HCT116 (cell line): ENCODE measurements around the gene BRAT1. TPM values are rescaled to one million over a fixed set of nuclear protein-coding genes. Genes with fewer than 3 reads are reported as not detected.

Source experiments
- ATAC-seq: fragments of 200-7000 bp; cut with Tn5 transposase; 2 replicates; pipeline ENCODE4 v1.9.1; 2020; ENCODE audit warnings: mild to moderate bottlenecking, moderate library complexity
- BruUV-seq: library from RNA; stranded (reverse); fragments of 400-500 nt; replicated peaks from 2 replicates; lab custom pipeline; 2021; lab: Mats Ljungman, UMichigan
- CTCF ChIA-PET: fragments of 300-600 bp; sonication (Branson Sonifier 250); formaldehyde crosslinking; loops from one replicate; lab custom pipeline; 2021; ENCODE audit warnings: antibody characterized with exemption; lab: Charles Lee
- POLR2A ChIA-PET: fragments of 300-600, 350-600 bp; sonication (Branson Sonifier 250); formaldehyde crosslinking; loops from one replicate; lab custom pipeline; 2021; ENCODE audit warnings: antibody characterized with exemption; lab: Charles Lee
- RAD21 ChIA-PET, 2 experiments: fragments of 300-600 bp; sonication (Branson Sonifier 250); formaldehyde crosslinking; loops; one replicate each; lab custom pipeline; 2023; ENCODE audit warnings: low total read pairs in 2 of 2; ENCODE audit not compliant: uncharacterized antibody in 2 of 2, unreplicated experiment in 2 of 2, low non-redundant PET in 1 of 2; lab: Charles Lee
- DNase-seq: peaks from one replicate; pipeline ENCODE4 v3.0.0-alpha.2; 2010; ENCODE audit warnings: low read depth, low spot score
- H2AFZ ChIP-seq: fragments of 200-600 bp; shearing (Covaris generic), sonication (generic); 2 replicates; pipeline ENCODE4 v1.6.1; 2017; ENCODE audit warnings: low read depth, mixed run types, mixed read lengths, antibody characterized with exemption, low read length; ENCODE audit not compliant: poor library complexity, severe bottlenecking
- H3K27ac ChIP-seq: 2 replicates; pipeline ENCODE4 v1.5.1; 2012; ENCODE audit warnings: low read depth, low read length
- H3K27me3 ChIP-seq: fragments of 200-600 bp; sonication (generic); 2 replicates; pipeline ENCODE4 v1.6.1; 2016; ENCODE audit warnings: mixed run types, low read length, mixed read lengths; ENCODE audit not compliant: insufficient read depth
- H3K36me3 ChIP-seq, 2 experiments: fragments of 200-500 bp in 1 of 2; fragments of 200-600 bp in 1 of 2; sonication (Bioruptor generic) in 1 of 2; sonication (generic) in 1 of 2; 2 replicates each; pipeline versions ENCODE4 v1.5.1 to v1.6.1; 2014 to 2016; ENCODE audit warnings: low read length in 2 of 2, inconsistent platforms in 1 of 2, mixed read lengths in 1 of 2, mixed run types in 1 of 2; ENCODE audit not compliant: insufficient read depth in 2 of 2, control insufficient read depth in 1 of 2
- H3K4me1 ChIP-seq, 2 experiments: fragments of 200-600 bp in 1 of 2; sonication (generic) in 1 of 2; 2 replicates each; pipeline versions ENCODE4 v1.5.1 to v1.6.1; 2012 to 2017; ENCODE audit warnings: low read length in 2 of 2, inconsistent platforms in 1 of 2, mild to moderate bottlenecking in 1 of 2, mixed read lengths in 1 of 2, mixed run types in 1 of 2, moderate library complexity in 1 of 2; ENCODE audit not compliant: insufficient read depth in 2 of 2, control insufficient read depth in 1 of 2
- H3K4me2 ChIP-seq: fragments of 200-600 bp; sonication (generic); 2 replicates; pipeline ENCODE4 v1.6.1; 2017; ENCODE audit warnings: mixed run types, low read length, mixed read lengths
- H3K4me3 ChIP-seq, 2 experiments: fragments of 200-600 bp in 1 of 2; sonication (generic) in 1 of 2; replicated peaks in 1 of 2; 2 replicates each; pipeline ENCODE4 v1.5.1; 2011 to 2016; ENCODE audit warnings: low read length in 2 of 2, control low read depth in 1 of 2, low read depth in 1 of 2, mild to moderate bottlenecking in 1 of 2, mixed read lengths in 1 of 2, mixed run types in 1 of 2
- H3K79me2 ChIP-seq: fragments of 200-600 bp; sonication (generic); 2 replicates; pipeline ENCODE4 v1.6.1; 2017; ENCODE audit warnings: mild to moderate bottlenecking, mixed run types, low read length, moderate library complexity, mixed read lengths; ENCODE audit not compliant: insufficient read depth
- H3K9ac ChIP-seq: fragments of 200-600 bp; sonication (generic); 2 replicates; pipeline ENCODE4 v1.6.1; 2016; ENCODE audit warnings: low read length, mixed read lengths
- H3K9me2 ChIP-seq: fragments of 200-600 bp; sonication (generic), shearing (Covaris generic); 2 replicates; pipeline ENCODE4 v1.6.1; 2017; ENCODE audit warnings: mixed run types, mild to moderate bottlenecking, moderate library complexity; ENCODE audit not compliant: insufficient read depth
- H3K9me3 ChIP-seq, 2 experiments: fragments of 200-500 bp in 1 of 2; fragments of 200-600 bp in 1 of 2; sonication (Bioruptor generic) in 1 of 2; sonication (generic) in 1 of 2; 2 replicates each; pipeline ENCODE4 v1.6.1; 2014 to 2017; ENCODE audit warnings: low read length in 2 of 2, mixed read lengths in 2 of 2, inconsistent platforms in 1 of 2, low read depth in 1 of 2, mild to moderate bottlenecking in 1 of 2, mixed run types in 1 of 2, moderate library complexity in 1 of 2; ENCODE audit not compliant: control insufficient read depth in 1 of 2, insufficient read depth in 1 of 2
- H4K20me1 ChIP-seq: fragments of 200-600 bp; sonication (generic), shearing (Covaris generic); 2 replicates; pipeline ENCODE4 v1.6.1; 2017; ENCODE audit warnings: mixed run types, mild to moderate bottlenecking, moderate library complexity; ENCODE audit not compliant: insufficient read depth
- ATF3 ChIP-seq: IDR thresholded peaks from 2 replicates; pipeline ENCODE4 v1.6.1; 2012
- CBX3 ChIP-seq: IDR thresholded peaks from 2 replicates; pipeline ENCODE4 v1.6.1; 2012; ENCODE audit warnings: low read depth
- CEBPB ChIP-seq: IDR thresholded peaks from 2 replicates; pipeline ENCODE4 v1.6.1; 2012; ENCODE audit warnings: low read depth
- CTCF ChIP-seq, 3 experiments: fragments of 200-600 bp in 1 of 3; sonication (generic) in 1 of 3; IDR thresholded peaks in 2 of 3; conservative IDR thresholded peaks in 1 of 3; 2 replicates each; pipeline ENCODE4 v1.5.1; 2012 to 2017; ENCODE audit warnings: low read depth in 2 of 3, low read length in 2 of 3, antibody characterized with exemption in 1 of 3, borderline replicate concordance in 1 of 3, control low read depth in 1 of 3, mild to moderate bottlenecking in 1 of 3, mixed read lengths in 1 of 3, mixed run types in 1 of 3, moderate library complexity in 1 of 3; ENCODE audit not compliant: insufficient read depth in 1 of 3
- ELF1 ChIP-seq: IDR thresholded peaks from 2 replicates; pipeline ENCODE4 v1.6.1; 2012; ENCODE audit warnings: low read depth, borderline replicate concordance
- EZH2phosphoT487 ChIP-seq: fragments of 200-600 bp; IDR thresholded peaks from 2 replicates; pipeline ENCODE4 v1.6.1; 2018; ENCODE audit warnings: antibody characterized with exemption, borderline replicate concordance
- FOSL1 ChIP-seq: IDR thresholded peaks from 2 replicates; pipeline ENCODE4 v1.6.1; 2012; ENCODE audit warnings: low read depth
- MAX ChIP-seq: IDR thresholded peaks from 2 replicates; pipeline ENCODE4 v1.6.1; 2012
- POLR2A ChIP-seq: IDR thresholded peaks from 2 replicates; pipeline ENCODE4 v1.7.0; 2011; ENCODE audit warnings: borderline replicate concordance; ENCODE audit not compliant: insufficient read depth, insufficient read length; ENCODE audit errors: extremely low read depth
- POLR2AphosphoS5 ChIP-seq: IDR thresholded peaks from 2 replicates; pipeline ENCODE4 v1.6.1; 2011; ENCODE audit warnings: mild to moderate bottlenecking, low read depth, low read length, moderate library complexity
- RAD21 ChIP-seq: IDR thresholded peaks from 2 replicates; pipeline ENCODE4 v1.6.1; 2012; ENCODE audit warnings: low read depth, mild to moderate bottlenecking
- SP1 ChIP-seq: IDR thresholded peaks from 2 replicates; pipeline ENCODE4 v1.6.1; 2012; ENCODE audit warnings: low read depth
- SRF ChIP-seq: IDR thresholded peaks from 2 replicates; pipeline ENCODE4 v1.6.1; 2012; ENCODE audit warnings: low read depth
- ZBTB33 ChIP-seq: IDR thresholded peaks from 2 replicates; pipeline ENCODE4 v1.6.1; 2011; ENCODE audit warnings: mild to moderate bottlenecking, low read length, moderate library complexity; ENCODE audit not compliant: insufficient replicate concordance; ENCODE audit errors: extremely low read depth
- ZFX ChIP-seq: fragments of 450-650 bp; IDR thresholded peaks from 2 replicates; pipeline ENCODE4 v1.6.1; 2017
- ZNF274 ChIP-seq: fragments of 200-500 bp; sonication (Bioruptor generic); IDR thresholded peaks from 2 replicates; pipeline ENCODE4 v1.6.1; 2014; ENCODE audit warnings: mild to moderate bottlenecking, low read depth, low read length, inconsistent platforms
- intact Hi-C: fragments of 100-400 bp; cut with micrococcal nuclease; formaldehyde crosslinking; loops from 2 replicates; pipeline ENCODE4 v1.10.0; 2022
- total RNA-seq: library from RNA; stranded (reverse); gene quantifications from one replicate; pipeline ENCODE4 v1.2.1, GENCODE V29; 2021; ENCODE audit not compliant: unreplicated experiment
- TF ChIP-seq, protein P1 (sequence below): IDR thresholded peaks from 2 replicates; pipeline ENCODE4 v1.6.1; 2012; ENCODE audit warnings: low read depth

The BRAT1 gene
- total RNA-seq, 1 experiment from 2014 or later: 47.6 TPM

- no peaks in the 10 kb centered on the region for H3K9me2 ChIP-seq
- H3K27me3 ChIP-seq: no peaks in the 10 kb centered on the region
- intact Hi-C loops: loop anchor here (5.0 kb wide), 1 partner anchor 32 kb away; the partner anchor contains the start of genes BRAT1 and IQCE
- peak overlapping the region; percentile 68; the same call in 1 of the 2 replicates for H3K9ac ChIP-seq
- TF ChIP-seq SP1 (no peak), ATF3 (no peak), RAD21 (no peak), ZNF274 (no peak), POLR2AphosphoS5 (no peak), SRF (no peak), CBX3 (no peak), CTCF (IDR thresholded peaks at IDR 0.05 in 2 of 3, conservative IDR thresholded peaks at IDR 0.05 in 1 of 3; ENCODE audit: borderline replicate concordance in 1 of 3, insufficient read depth in 1 of 3, low read depth in 2 of 3, low read length in 2 of 3) (no peak), ZBTB33 (no peak), ZFX (no peak), ELF1 (no peak), CEBPB (no peak), EZH2phosphoT487 (no peak), FOSL1 (no peak), POLR2A (no peak), MAX (no peak)
- TF ChIP-seq, protein P1, sequence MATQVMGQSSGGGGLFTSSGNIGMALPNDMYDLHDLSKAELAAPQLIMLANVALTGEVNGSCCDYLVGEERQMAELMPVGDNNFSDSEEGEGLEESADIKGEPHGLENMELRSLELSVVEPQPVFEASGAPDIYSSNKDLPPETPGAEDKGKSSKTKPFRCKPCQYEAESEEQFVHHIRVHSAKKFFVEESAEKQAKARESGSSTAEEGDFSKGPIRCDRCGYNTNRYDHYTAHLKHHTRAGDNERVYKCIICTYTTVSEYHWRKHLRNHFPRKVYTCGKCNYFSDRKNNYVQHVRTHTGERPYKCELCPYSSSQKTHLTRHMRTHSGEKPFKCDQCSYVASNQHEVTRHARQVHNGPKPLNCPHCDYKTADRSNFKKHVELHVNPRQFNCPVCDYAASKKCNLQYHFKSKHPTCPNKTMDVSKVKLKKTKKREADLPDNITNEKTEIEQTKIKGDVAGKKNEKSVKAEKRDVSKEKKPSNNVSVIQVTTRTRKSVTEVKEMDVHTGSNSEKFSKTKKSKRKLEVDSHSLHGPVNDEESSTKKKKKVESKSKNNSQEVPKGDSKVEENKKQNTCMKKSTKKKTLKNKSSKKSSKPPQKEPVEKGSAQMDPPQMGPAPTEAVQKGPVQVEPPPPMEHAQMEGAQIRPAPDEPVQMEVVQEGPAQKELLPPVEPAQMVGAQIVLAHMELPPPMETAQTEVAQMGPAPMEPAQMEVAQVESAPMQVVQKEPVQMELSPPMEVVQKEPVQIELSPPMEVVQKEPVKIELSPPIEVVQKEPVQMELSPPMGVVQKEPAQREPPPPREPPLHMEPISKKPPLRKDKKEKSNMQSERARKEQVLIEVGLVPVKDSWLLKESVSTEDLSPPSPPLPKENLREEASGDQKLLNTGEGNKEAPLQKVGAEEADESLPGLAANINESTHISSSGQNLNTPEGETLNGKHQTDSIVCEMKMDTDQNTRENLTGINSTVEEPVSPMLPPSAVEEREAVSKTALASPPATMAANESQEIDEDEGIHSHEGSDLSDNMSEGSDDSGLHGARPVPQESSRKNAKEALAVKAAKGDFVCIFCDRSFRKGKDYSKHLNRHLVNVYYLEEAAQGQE: no peak
- TF ChIP-seq, all 23 proteins: peak for 0
- Histone ChIP-seq H3K79me2 (peaks cover 13% of the 10 kb centered on the region; the same call in 1 of the 2 replicates), H3K27ac (peak overlapping the region; percentile 98), H4K20me1 (no peaks in the 10 kb centered on the region), H2AFZ (no peak overlapping the region), H3K4me3 (no peak overlapping the region), H3K36me3 (no peaks in the 10 kb centered on the region), H3K4me2 (peak overlapping the region; percentile 85), H3K4me1 (peaks cover 71 to 86% of the 10 kb centered on the region in 2 experiments), H3K9me3 (no peaks in the 10 kb centered on the region)
- ATAC-seq: no peak
- POLR2A ChIA-PET: no interaction called here
- no TSS peak for BruUV-seq
- no peak for DNase-seq
- RAD21 ChIA-PET: no interaction called here
- CTCF ChIA-PET: no interaction called here
Measured at GRCh38 chr7:2524808-2525657, 30.3 kb downstream of the BRAT1 start.
